OCI-LY1 (cell line): ENCODE measurements around the gene ORAI3.

ENCODE experiments used
- H2AFZ ChIP-seq: fragments of 200-600 bp; sonication (generic), shearing (Covaris generic); 2 replicates; pipeline ENCODE4 v1.6.0; 2014; ENCODE audit warnings: antibody characterized with exemption, mild to moderate bottlenecking, low read length
- H3F3A ChIP-seq: fragments of 200-600 bp; sonication (generic), shearing (Covaris generic); 2 replicates; pipeline ENCODE4 v1.6.0; 2014; ENCODE audit warnings: mild to moderate bottlenecking, antibody characterized with exemption, low read length, moderate library complexity; ENCODE audit not compliant: insufficient read depth
- H3K27ac ChIP-seq: fragments of 200-600 bp; sonication (generic); 2 replicates; pipeline ENCODE4 v1.5.1; 2014; ENCODE audit warnings: low read length, mixed run types, mild to moderate bottlenecking, low read depth; ENCODE audit not compliant: poor library complexity, severe bottlenecking
- H3K27me3 ChIP-seq: fragments of 200-600 bp; sonication (generic); 2 replicates; pipeline ENCODE4 v1.6.0; 2014; ENCODE audit warnings: antibody characterized with exemption, mild to moderate bottlenecking, low read length, moderate library complexity; ENCODE audit not compliant: insufficient read depth
- H3K36me3 ChIP-seq: fragments of 200-600 bp; sonication (generic); 2 replicates; pipeline ENCODE4 v1.6.1; 2014; ENCODE audit warnings: mild to moderate bottlenecking, antibody characterized with exemption, low read length, moderate library complexity, mixed read lengths; ENCODE audit not compliant: insufficient read depth
- H3K4me1 ChIP-seq: fragments of 200-600 bp; sonication (generic); 2 replicates; pipeline ENCODE4 v1.5.1; 2014; ENCODE audit warnings: mild to moderate bottlenecking, low read length, moderate library complexity; ENCODE audit not compliant: insufficient read depth, severe bottlenecking
- H3K4me2 ChIP-seq: fragments of 200-600 bp; sonication (generic), shearing (Covaris generic); 2 replicates; pipeline ENCODE4 v1.6.1; 2014; ENCODE audit warnings: low read length
- H3K4me3 ChIP-seq: fragments of 200-600 bp; sonication (generic); 2 replicates; pipeline ENCODE4 v1.5.1; 2014; ENCODE audit warnings: low read length, low read depth, mild to moderate bottlenecking, mixed read lengths; ENCODE audit not compliant: poor library complexity, severe bottlenecking
- H3K79me2 ChIP-seq: fragments of 200-600 bp; shearing (Covaris generic); 2 replicates; pipeline ENCODE4 v1.6.1; 2016; ENCODE audit warnings: mixed run types, low read length, mixed read lengths; ENCODE audit not compliant: insufficient read depth
- H3K9ac ChIP-seq: fragments of 200-600 bp; sonication (generic), shearing (Covaris generic); 2 replicates; pipeline ENCODE4 v1.6.1; 2014; ENCODE audit warnings: mild to moderate bottlenecking, low read length, mixed read lengths
- H3K9me2 ChIP-seq: fragments of 200-600 bp; sonication (generic), shearing (Covaris generic); 2 replicates; pipeline ENCODE4 v1.6.1; 2014; ENCODE audit warnings: low read depth, mild to moderate bottlenecking, low read length, mixed read lengths
- H3K9me3 ChIP-seq: fragments of 200-600 bp; shearing (Covaris generic); 2 replicates; pipeline ENCODE4 v1.6.1; 2014; ENCODE audit warnings: low read length, mixed read lengths
- H4K20me1 ChIP-seq: fragments of 200-600 bp; sonication (generic), shearing (Covaris generic); 2 replicates; pipeline ENCODE4 v1.6.0; 2016; ENCODE audit warnings: mild to moderate bottlenecking, low read length; ENCODE audit not compliant: insufficient read depth
- CTCF ChIP-seq: fragments of 200-600 bp; sonication (generic), shearing (Covaris generic); IDR thresholded peaks from 2 replicates; pipeline ENCODE4 v1.5.1; 2017; ENCODE audit warnings: mild to moderate bottlenecking, antibody characterized with exemption, low read length, moderate library complexity, mixed read lengths
- EZH2 ChIP-seq: fragments of 200-600 bp; sonication (generic), shearing (Covaris generic); IDR thresholded peaks from 2 replicates; pipeline ENCODE4 v1.8.0; 2017; ENCODE audit warnings: borderline replicate concordance, mixed run types, mild to moderate bottlenecking, antibody characterized with exemption, low read length, moderate library complexity, mixed read lengths

ORAI3 gene

GRCh38 chr16:30966033-30966619 is 17.3 kb downstream of the ORAI3 start:
- no peaks in the 10 kb centered on the region for H3K9me2 ChIP-seq
- no peak overlapping the region for H3K27ac ChIP-seq
- no peak for TF ChIP-seq CTCF
- no peak for TF ChIP-seq EZH2
- no peaks in the 10 kb centered on the region for H3K9me3 ChIP-seq
- peaks cover 87% of the 10 kb centered on the region for H3K36me3 ChIP-seq
- no peak overlapping the region for H3K9ac ChIP-seq
- H3F3A ChIP-seq: no peaks in the 10 kb centered on the region
- H3K4me3 ChIP-seq: no peak overlapping the region
- no peaks in the 10 kb centered on the region for H3K27me3 ChIP-seq
- no peak overlapping the region for H2AFZ ChIP-seq
- H3K79me2 ChIP-seq: no peaks in the 10 kb centered on the region
- no peak overlapping the region for H3K4me2 ChIP-seq
- no peaks in the 10 kb centered on the region for H3K4me1 ChIP-seq
- H4K20me1 ChIP-seq: no peaks in the 10 kb centered on the region

- Histone ChIP-seq H2AFZ (no peak overlapping the region), H4K20me1 (no peaks in the 10 kb centered on the region), H3K4me3 (no peak overlapping the region), H3K9me3 (no peaks in the 10 kb centered on the region), H3K9me2 (no peaks in the 10 kb centered on the region), H3K27me3 (no peaks in the 10 kb centered on the region), H3K79me2 (no peaks in the 10 kb centered on the region), H3K4me1 (no peaks in the 10 kb centered on the region), H3K4me2 (no peak overlapping the region), H3K36me3 (peaks cover 87% of the 10 kb centered on the region), H3K27ac (no peak overlapping the region), H3K9ac (no peak overlapping the region), H3F3A (no peaks in the 10 kb centered on the region)
- TF ChIP-seq CTCF (no peak), EZH2 (no peak)
Measured at GRCh38 chr16:30967795-30968194, 18.9 kb downstream of the ORAI3 start.

- H3K36me3 ChIP-seq: peaks cover 87% of the 10 kb centered on the region
- no peaks in the 10 kb centered on the region for H3K4me1 ChIP-seq
- H3K27ac ChIP-seq: no peak overlapping the region
- H2AFZ ChIP-seq: no peak overlapping the region
- no peak overlapping the region for H3K4me2 ChIP-seq
- no peaks in the 10 kb centered on the region for H3K9me3 ChIP-seq
- no peaks in the 10 kb centered on the region for H3K27me3 ChIP-seq
- H3K9ac ChIP-seq: no peak overlapping the region
- TF ChIP-seq EZH2 (no peak), CTCF (no peak)
- no peaks in the 10 kb centered on the region for H4K20me1 ChIP-seq
- no peak overlapping the region for H3K4me3 ChIP-seq
- H3F3A ChIP-seq: no peaks in the 10 kb centered on the region
- H3K79me2 ChIP-seq: no peaks in the 10 kb centered on the region
- H3K9me2 ChIP-seq: no peaks in the 10 kb centered on the region
Measured at GRCh38 chr16:30969246-30969842, 20.5 kb downstream of the ORAI3 start.
